Measurements from ENCODE around the gene C4orf54.

GRCh38 chr4:99683895-99684294, 26.3 kb upstream of the C4orf54 start:
- TF ChIP-seq CTCF (IDR thresholded peaks at IDR 0.05; ENCODE audit: poor library complexity, severe bottlenecking) (no peak), POLR2AphosphoS5 (IDR thresholded peaks at IDR 0.05) (no peak), EZH2 (IDR thresholded peaks at IDR 0.05; ENCODE audit: borderline replicate concordance, insufficient read depth, low read length, poor library complexity, severe bottlenecking) (no peak), MXI1 (conservative IDR thresholded peaks at IDR 0.05; ENCODE audit: poor library complexity, severe bottlenecking) (no peak), TAF1 (IDR thresholded peaks at IDR 0.05; ENCODE audit: low read depth) (no peak), SMC3 (conservative IDR thresholded peaks at IDR 0.05; ENCODE audit: poor library complexity) (no peak), EP300 (conservative IDR thresholded peaks at IDR 0.05; ENCODE audit: poor library complexity, severe bottlenecking) (no peak)
